ENCODE measurements around the gene KCNMB2.

Gene KCNMB2

DNA sequence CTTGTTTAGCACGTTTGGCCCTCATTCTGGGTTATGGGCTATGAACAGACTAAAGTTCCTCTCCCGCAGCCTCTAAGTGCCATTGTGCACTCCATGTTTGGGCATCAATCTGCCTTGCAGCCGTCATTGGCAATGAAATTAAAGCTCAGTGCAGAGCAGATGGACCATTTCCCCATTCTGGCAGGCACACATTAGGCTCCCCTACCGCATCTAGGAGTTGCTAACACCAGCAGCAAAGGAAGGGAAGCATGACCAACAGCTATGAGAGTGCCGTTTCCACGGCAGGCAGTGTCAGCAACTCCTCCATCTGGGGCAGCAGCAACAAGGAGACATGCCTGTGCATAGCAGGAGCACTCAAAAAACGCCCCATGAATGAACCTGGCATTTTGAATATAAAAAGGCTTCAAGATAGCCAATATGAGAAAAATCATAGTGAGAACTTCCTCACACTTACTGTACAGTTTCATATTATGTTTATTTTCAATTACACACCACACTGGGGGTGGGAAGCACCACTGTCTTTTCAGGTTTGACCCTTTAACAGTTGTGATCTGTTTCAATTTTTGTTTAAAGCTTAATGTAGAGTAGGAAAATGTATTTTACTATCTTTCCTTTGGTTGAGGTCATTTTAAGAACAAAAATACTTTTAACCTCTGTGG, 218.7 kb downstream of the KCNMB2 start:
- DNase-seq (ENCODE audit: low read depth in 2 of 2): no peak

DNA sequence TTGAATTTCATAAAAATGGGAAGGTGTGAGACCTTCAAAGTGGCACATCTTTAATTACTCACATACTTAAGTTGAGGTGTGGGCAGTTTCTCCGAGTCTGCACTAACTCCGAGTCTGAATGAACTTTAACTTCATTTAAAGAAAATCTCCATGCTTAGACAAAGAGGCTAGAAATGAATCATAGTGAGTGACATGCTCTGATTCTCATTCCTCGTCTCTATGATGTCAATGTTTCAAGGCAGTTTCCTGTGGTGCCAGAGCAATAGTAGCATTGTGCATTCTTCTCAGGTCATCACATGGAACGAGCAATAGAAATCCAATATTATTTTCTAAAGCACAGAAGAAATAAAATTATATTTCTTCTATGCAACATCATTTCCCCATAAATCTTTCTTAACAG, 224.8 kb downstream of the KCNMB2 start:
- DNase-seq (ENCODE audit: low read depth in 2 of 2): no peak

- DNase-seq (ENCODE audit: low read depth in 2 of 2): no peak
These were observed 225.2 kb downstream of the KCNMB2 start for GRCh38 chr3:178761461-178761860.

DNA sequence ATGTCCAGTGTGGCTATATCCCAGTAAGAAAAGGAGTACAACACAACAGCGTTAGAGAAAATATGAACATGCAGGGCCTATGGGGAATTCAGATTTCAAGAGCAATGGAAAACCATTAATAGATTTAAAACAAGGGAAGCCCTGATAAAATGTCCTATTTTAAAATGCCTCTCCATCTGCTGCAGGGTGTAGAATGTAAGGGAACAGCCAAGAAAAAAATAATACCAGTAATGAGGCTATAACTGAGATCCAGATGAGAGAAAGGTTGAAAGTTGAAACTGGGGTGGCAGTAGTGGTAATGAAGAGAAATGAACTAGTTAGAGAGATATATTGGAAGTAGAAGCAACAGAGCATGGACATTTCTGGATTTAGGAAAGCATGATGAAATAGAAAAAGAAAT, 226.1 kb downstream of the KCNMB2 start:
- no peak for DNase-seq (ENCODE audit: low read depth in 2 of 2)

GRCh38 chr3:178765472-178765871, 229.2 kb downstream of the KCNMB2 start:
- no peak for DNase-seq (ENCODE audit: low read depth in 2 of 2)

DNA sequence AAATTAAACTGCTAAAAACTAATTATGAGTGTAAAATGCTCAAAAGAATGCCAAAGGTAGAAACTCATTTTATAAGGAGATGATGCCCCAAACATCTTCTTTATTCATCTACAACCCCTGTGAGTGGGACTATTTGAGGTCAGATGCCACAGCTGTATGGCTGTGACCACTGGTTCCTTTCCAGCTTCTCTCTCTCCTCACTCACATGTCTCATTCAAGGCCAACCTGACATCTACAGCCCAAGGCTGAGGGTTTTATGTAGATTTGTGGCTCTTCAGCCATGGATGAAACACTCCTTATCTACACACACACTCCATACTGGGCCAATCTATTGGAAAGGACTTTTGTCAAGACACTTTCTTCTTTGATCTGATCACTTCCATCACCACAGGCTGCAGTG, 231.3 kb downstream of the KCNMB2 start:
- DNase-seq (ENCODE audit: low read depth in 2 of 2): no peak

GRCh38 chr3:178768072-178768864, 232.0 kb downstream of the KCNMB2 start:
- DNase-seq (ENCODE audit: low read depth in 2 of 2): no peak

DNA sequence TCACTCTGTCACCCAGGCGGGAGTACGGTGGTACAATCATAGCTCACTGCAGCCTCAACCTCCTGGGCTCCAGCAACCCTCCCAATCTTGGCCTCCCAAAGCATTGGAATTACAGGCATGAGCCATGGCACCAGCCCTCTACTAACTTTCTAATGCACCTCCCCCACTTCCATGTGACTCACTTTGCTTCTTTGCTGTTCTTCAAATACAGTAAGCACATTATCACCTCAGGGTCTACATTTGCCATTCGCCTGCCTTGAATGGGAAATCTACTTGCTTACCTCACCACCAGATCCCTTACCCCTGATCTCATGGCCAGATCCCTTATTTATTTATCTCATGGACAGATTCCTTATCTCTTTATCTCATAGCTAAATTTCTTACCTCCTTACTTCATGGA, 235.3 kb downstream of the KCNMB2 start:
- DNase-seq (ENCODE audit: low read depth in 2 of 2): no peak

DNA sequence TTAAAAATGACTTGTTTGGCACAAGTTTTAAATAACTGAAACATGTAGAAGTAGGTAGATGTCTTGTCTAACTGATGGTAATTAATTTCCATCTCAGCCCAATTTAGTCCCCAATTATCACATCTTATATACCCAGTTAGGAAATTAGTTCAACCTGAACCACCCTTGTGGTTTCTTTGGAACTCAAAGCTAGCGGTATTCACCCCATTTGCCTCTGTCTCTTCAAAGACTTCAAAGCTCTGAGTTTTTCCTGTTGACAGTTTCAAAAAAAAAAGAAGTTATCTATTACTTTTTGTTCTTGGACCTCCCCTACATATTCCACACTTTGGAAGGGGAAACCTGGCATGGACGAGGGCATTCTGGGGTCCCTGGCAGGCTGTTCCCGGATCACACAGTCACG, 236.5 kb downstream of the KCNMB2 start:
- no peak for DNase-seq (ENCODE audit: low read depth in 2 of 2)

DNA sequence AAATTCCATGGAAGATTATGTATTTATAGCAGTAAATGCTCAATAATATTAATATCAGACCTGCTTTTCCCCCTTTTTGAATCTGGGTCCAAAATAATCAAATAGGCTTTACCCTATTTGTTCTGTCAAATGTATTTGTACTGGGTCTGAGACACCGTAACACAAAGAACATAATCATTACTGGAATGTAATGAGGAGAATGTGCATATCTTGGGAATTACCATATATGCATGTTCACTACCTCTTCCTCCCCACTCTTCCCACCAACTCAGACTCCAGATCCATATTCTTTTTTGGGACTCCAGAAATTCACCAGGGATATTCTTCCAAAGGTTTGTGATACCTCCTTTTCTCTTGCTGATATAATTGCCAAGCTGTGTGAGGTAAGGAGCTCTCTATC, 237.1 kb downstream of the KCNMB2 start:
- DNase-seq (ENCODE audit: low read depth in 2 of 2): no peak

- no peak for DNase-seq (ENCODE audit: low read depth in 2 of 2)
These were observed 241.6 kb downstream of the KCNMB2 start for GRCh38 chr3:178777718-178778411.

DNA sequence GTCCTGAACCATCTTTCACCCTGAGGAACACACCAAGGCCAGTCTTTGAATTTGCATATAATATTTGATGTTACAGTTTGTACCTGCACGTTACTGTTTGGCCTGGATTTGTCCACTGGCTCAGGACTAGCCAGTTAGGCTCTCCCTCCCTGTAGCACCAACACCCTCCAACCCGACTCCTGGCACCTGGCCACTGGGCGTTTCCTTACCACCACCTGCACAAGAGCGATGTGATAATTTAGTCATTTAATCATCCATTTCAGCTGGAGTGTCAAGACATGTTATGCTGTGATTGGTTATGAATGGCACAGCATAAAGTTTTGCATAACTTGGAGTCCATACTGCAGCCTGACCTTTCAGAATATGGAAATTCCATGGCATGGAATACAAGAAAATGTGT, 242.4 kb downstream of the KCNMB2 start:
- no peak for DNase-seq (ENCODE audit: low read depth in 2 of 2)

GRCh38 chr3:178785961-178786360, 249.7 kb downstream of the KCNMB2 start:
- DNase-seq (ENCODE audit: low read depth in 2 of 2): no peak

- DNase-seq (ENCODE audit: low read depth in 2 of 2): no peak
These were observed 251.7 kb downstream of the KCNMB2 start for GRCh38 chr3:178787960-178788359.

DNA sequence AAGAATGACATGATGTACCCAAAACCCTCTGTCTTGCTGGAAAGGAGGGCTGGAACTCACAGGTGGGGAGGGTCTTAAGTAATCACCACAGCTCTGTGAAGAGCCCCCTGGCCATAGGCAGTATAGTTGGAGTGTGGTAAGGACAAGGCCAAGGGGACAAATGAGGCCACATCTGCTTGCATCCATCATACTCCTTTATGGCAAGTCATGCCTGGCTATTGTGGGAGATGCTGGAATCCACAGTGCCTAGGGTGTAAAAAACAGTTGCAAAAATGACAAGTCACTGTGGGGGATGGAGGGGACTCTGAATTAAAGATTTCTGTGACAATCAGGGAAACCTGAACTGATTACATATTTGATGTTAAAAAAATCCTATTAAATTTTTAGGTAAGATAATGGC, 258.5 kb downstream of the KCNMB2 start:
- no peak for DNase-seq (ENCODE audit: low read depth in 2 of 2)

DNA sequence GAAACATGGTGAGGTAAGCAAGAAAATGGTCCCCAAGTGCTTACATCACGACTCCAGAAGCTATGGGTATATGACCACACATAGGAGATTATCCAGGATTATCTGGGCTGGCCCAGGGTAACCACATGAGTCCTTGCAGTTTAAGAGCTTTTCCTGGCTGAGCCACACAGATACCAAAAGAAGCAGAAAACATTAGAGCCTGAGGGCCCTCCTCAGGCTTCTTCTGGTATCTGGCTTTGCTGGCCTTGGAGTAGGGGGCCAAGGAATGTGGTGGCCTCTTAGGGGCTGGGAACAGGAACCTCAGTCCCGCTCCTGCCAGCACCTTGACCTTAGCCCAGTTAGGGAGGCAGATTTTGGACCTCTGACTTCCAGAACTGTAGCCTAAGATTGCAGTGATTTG, 259.1 kb downstream of the KCNMB2 start:
- DNase-seq (ENCODE audit: low read depth in 2 of 2): no peak

- DNase-seq (ENCODE audit: low read depth in 2 of 2): no peak
These were observed 266.0 kb downstream of the KCNMB2 start for GRCh38 chr3:178802259-178802658.

GRCh38 chr3:178802993-178803693, 266.9 kb downstream of the KCNMB2 start:
- DNase-seq (ENCODE audit: low read depth in 2 of 2): no peak

DNA sequence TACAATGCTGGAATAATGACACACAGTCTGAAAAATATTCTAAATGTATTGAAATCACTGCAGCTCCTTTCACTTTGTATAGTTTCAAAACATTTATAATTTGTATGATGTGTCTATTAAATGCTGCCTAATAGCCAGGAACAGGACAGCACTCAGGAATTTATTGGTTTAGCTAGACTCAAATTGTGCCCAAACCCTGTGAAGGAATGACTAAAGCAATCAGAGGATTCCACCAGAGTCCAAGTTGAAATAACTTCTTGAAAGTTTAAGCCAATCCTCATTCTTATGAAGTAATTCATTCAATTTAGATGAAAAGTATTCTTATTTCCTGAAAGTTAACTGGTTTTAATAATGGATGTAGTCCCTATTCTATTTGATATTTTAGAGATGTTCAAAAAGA, 268.4 kb downstream of the KCNMB2 start:
- no peak for DNase-seq (ENCODE audit: low read depth in 2 of 2)

GRCh38 chr3:178805741-178806140, 269.5 kb downstream of the KCNMB2 start:
- no peak for DNase-seq (ENCODE audit: low read depth in 2 of 2)

- DNase-seq (ENCODE audit: low read depth in 2 of 2): no peak
These were observed 270.4 kb downstream of the KCNMB2 start for GRCh38 chr3:178806651-178807050.

- DNase-seq (ENCODE audit: low read depth in 2 of 2): no peak
These were observed 271.5 kb downstream of the KCNMB2 start for GRCh38 chr3:178807694-178808093.
